Ovary (tissue), 3 donors: ENCODE measurements around the gene HOXA11.

Experiments used
- EP300 ChIP-seq: sonication (generic); formaldehyde crosslinking; IDR thresholded peaks from one replicate; pipeline ENCODE4 v1.6.1; 2017; ENCODE audit warnings: antibody characterized with exemption
- POLR2A ChIP-seq: fragments of 450-650 bp; IDR thresholded peaks from one replicate; pipeline ENCODE4 v1.6.1; 2017; ENCODE audit warnings: antibody characterized with exemption, mild to moderate bottlenecking, moderate library complexity
- TF ChIP-seq, protein P1 (sequence below), 3 donors: fragments of 450-650 bp in 2 of 3; fragments of 200-600 bp in 1 of 3; IDR thresholded peaks; one replicate each; pipeline versions ENCODE4 v1.5.1 to v1.8.0; 2016 to 2022; ENCODE audit warnings: antibody characterized with exemption in 3 of 3, mild to moderate bottlenecking in 1 of 3
- donor health status: DM: no; HTN: no; CAD: no.

DNA sequence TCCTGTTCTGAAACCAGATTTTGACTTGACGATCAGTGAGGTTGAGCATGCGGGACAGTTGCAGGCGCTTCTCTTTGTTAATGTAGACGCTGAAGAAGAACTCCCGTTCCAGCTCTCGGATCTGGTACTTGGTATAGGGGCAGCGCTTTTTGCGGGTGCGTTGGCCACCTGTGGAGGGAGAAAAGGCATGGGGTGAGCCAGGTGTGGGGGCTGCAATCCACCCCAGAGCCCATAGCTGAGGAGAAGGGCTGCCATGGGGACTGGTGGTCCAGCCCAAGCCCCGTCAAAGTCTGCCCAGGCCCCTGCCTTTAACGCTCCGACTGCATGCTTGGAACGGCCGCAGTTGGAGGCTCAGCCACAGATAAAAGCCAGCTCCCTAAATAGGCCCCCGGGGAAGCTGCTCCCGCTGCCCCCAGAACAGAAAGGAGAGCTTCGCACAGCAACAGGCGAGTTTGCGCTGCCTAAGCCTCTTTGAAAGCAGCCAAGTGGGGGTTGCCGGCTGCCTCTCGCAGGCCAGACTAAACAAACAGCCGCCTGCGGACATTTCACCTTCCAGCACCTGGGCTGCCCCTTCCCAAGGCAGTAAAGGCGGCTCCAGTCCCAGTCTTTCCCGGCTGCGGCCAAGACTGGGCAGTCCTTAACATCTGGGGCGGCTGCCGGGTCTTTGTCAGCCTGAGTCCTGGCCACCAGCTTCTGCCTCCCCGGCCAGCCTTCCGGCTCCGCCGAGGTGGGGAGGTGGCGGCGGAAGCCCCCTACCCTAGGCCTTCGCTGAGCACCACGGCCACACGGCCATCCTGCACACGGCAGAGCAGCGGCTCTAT lies 2.0 kb downstream of the HOXA11 start:
- TF ChIP-seq, protein P1, sequence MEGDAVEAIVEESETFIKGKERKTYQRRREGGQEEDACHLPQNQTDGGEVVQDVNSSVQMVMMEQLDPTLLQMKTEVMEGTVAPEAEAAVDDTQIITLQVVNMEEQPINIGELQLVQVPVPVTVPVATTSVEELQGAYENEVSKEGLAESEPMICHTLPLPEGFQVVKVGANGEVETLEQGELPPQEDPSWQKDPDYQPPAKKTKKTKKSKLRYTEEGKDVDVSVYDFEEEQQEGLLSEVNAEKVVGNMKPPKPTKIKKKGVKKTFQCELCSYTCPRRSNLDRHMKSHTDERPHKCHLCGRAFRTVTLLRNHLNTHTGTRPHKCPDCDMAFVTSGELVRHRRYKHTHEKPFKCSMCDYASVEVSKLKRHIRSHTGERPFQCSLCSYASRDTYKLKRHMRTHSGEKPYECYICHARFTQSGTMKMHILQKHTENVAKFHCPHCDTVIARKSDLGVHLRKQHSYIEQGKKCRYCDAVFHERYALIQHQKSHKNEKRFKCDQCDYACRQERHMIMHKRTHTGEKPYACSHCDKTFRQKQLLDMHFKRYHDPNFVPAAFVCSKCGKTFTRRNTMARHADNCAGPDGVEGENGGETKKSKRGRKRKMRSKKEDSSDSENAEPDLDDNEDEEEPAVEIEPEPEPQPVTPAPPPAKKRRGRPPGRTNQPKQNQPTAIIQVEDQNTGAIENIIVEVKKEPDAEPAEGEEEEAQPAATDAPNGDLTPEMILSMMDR (IDR thresholded peaks at IDR 0.05): no peak
- TF ChIP-seq POLR2A (no peak), EP300 (no peak)
